ENCODE data around the gene RNF44.

The RNF44 gene

GRCh38 chr5:176534640-176535039 is 2.6 kb downstream of the RNF44 start:
- DNase-seq = no peak

- DNase-seq = no peak
Observed at GRCh38 chr5:176533894-176534611, 3.1 kb downstream of the RNF44 start.

GRCh38 chr5:176533390-176533789 is 3.8 kb downstream of the RNF44 start:
- no peak for DNase-seq

GRCh38 chr5:176532795-176533194 is 4.4 kb downstream of the RNF44 start:
- no peak for DNase-seq

GRCh38 chr5:176531902-176532493 is 5.2 kb downstream of the RNF44 start:
- no peak for DNase-seq

GRCh38 chr5:176530983-176531901 is 6.0 kb downstream of the RNF44 start:
- no peak for DNase-seq

- DNase-seq = no peak
Observed at GRCh38 chr5:176530393-176530982, 6.7 kb downstream of the RNF44 start.

GRCh38 chr5:176529741-176530141 is 7.5 kb downstream of the RNF44 start:
- DNase-seq = no peak

GRCh38 chr5:176529116-176529740 is 8.0 kb downstream of the RNF44 start:
- no peak for DNase-seq

GRCh38 chr5:176528761-176529115 is 8.5 kb downstream of the RNF44 start:
- no peak for DNase-seq

- no peak for DNase-seq
Observed at GRCh38 chr5:176528301-176528700, 8.9 kb downstream of the RNF44 start.

GRCh38 chr5:176527246-176528222 is 9.7 kb downstream of the RNF44 start:
- no peak for DNase-seq

- DNase-seq = no peak
Observed at GRCh38 chr5:176526462-176526861, 10.7 kb downstream of the RNF44 start.

GRCh38 chr5:176525677-176526076 is 11.5 kb downstream of the RNF44 start:
- DNase-seq = no peak

GRCh38 chr5:176524987-176525386 is 12.2 kb downstream of the RNF44 start:
- DNase-seq = no peak

- DNase-seq = no peak
Observed at GRCh38 chr5:176524138-176524537, 13.1 kb downstream of the RNF44 start.

- no peak for DNase-seq
Observed at GRCh38 chr5:176521699-176522263, 15.4 kb downstream of the RNF44 start.

GRCh38 chr5:176521286-176521685 is 15.9 kb downstream of the RNF44 start:
- DNase-seq = no peak

GRCh38 chr5:176519810-176520720 is 17.1 kb downstream of the RNF44 start:
- no peak for DNase-seq

GRCh38 chr5:176517053-176517661 is 20.0 kb downstream of the RNF44 start:
- no peak for DNase-seq
